Bronchial epithelial cell (primary cell): Measurements from ENCODE around the gene MAPKAPK3. TPM values are rescaled to one million over a fixed set of nuclear protein-coding genes. Genes with fewer than 3 reads are reported as not detected.

Experiments
- DNase-seq: peaks from one replicate; pipeline ENCODE4 v3.0.0-alpha.2; 2010; ENCODE audit warnings: low read depth
- FAIRE-seq: peaks from 2 replicates; lab custom pipeline; 2011; peaks lifted over from hg19 to GRCh38; lab: Jason Lieb, UNC
- H3K27me3 ChIP-seq: 2 replicates; pipeline ENCODE4 v1.5.1; 2011; ENCODE audit warnings: low read length; ENCODE audit not compliant: control insufficient read depth, insufficient read depth
- H3K36me3 ChIP-seq: 2 replicates; pipeline ENCODE4 v1.5.1; 2011; ENCODE audit warnings: low read length; ENCODE audit not compliant: control insufficient read depth, insufficient read depth
- H3K4me3 ChIP-seq: 2 replicates; pipeline ENCODE4 v1.5.1; 2011; ENCODE audit warnings: mild to moderate bottlenecking, low read depth, low read length, control low read depth
- total RNA-seq: library from RNA; depleted of rRNA; stranded (reverse); fragments of >200 nt; gene quantifications from 2 replicates; pipeline ENCODE4 v1.2.1, GENCODE V29; 2014
- TF ChIP-seq, protein P1 (sequence below): IDR thresholded peaks from 2 replicates; pipeline ENCODE4 v1.5.1; 2011; ENCODE audit warnings: mild to moderate bottlenecking, moderate library complexity, low read length, control low read depth, inconsistent platforms; ENCODE audit not compliant: insufficient read depth, severe bottlenecking

The MAPKAPK3 gene
- total RNA-seq, 1 donor from 2014 or later, result 47.1 TPM

DNA sequence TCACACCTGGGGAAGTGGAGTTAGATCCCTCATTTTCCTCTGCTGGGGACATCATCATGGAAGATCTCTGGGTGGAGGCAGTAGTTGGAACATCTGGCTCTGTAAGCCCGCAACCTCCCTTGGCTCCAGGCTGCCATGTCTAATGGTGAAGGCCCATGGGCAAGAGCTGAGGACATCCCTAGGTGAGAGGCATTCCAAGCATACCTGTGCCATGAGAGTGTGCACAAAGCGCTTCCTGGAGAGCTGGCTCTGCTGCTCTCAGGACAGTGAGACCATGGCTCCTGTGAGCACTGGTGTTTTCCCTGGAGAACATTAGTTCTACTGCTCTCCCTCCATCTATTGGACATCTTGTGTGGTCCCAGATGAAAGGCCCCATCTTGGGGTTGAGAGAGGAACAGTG lies 7.7 kb downstream of the MAPKAPK3 start:
- FAIRE-seq (peak; percentile 96), DNase-seq (peak; percentile 78)
- Histone ChIP-seq H3K4me3 (no peak overlapping the region), H3K27me3 (no peaks in the 10 kb centered on the region), H3K36me3 (no peaks in the 10 kb centered on the region)
- TF ChIP-seq, protein P1, sequence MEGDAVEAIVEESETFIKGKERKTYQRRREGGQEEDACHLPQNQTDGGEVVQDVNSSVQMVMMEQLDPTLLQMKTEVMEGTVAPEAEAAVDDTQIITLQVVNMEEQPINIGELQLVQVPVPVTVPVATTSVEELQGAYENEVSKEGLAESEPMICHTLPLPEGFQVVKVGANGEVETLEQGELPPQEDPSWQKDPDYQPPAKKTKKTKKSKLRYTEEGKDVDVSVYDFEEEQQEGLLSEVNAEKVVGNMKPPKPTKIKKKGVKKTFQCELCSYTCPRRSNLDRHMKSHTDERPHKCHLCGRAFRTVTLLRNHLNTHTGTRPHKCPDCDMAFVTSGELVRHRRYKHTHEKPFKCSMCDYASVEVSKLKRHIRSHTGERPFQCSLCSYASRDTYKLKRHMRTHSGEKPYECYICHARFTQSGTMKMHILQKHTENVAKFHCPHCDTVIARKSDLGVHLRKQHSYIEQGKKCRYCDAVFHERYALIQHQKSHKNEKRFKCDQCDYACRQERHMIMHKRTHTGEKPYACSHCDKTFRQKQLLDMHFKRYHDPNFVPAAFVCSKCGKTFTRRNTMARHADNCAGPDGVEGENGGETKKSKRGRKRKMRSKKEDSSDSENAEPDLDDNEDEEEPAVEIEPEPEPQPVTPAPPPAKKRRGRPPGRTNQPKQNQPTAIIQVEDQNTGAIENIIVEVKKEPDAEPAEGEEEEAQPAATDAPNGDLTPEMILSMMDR, result no peak

DNA sequence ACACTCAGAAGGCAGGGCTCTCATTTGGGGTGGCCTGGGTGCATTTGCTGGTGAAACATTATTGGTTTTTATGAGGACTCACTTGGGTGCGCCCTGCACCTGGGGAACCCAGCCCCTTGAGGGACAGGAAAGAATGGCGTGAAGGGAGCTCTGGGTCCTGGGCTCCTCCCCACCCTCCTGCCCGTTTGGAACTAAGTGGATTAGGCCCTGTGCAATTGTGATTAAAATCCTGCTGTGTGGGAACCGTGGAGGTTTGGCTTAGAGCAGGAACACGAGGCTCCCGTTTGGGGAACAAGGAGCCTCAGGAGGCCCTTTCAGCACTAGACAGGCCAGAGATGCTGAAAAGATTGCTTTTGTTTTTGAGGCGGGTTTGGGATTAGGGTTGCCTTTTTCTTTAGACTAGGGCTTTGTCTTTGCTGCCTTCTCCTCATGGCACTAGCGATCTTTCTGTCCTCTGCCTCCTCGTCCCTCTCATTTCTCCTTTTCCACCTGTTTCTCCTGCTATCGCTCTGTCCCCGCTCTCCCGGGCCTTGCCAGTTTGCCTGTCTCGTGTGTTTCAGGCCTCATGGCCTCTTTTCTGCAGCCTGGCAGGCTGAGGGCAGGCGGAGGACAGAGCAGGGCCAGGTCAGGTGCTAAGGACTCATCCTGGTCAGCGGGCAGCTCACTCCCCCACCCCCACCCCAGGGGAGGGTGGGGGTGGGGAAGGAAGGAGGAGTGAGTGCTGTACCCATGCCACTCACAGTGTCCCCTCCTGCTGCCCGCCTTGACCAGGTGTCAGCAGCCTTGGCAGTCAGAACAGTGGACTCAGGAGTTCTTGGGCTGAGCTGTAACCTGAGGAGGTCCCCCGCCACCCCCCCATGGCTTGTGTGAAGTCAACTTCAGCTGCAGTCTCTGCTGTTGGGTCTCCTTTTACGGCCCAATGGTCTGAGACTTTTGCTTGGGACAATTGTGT lies 8.6 kb downstream of the MAPKAPK3 start:
- no peak for DNase-seq
- H3K36me3 ChIP-seq, result no peaks in the 10 kb centered on the region
- no peak overlapping the region for H3K4me3 ChIP-seq
- H3K27me3 ChIP-seq, result no peaks in the 10 kb centered on the region
- FAIRE-seq, result peak; percentile 28
- TF ChIP-seq, protein P1, result no peak

DNA sequence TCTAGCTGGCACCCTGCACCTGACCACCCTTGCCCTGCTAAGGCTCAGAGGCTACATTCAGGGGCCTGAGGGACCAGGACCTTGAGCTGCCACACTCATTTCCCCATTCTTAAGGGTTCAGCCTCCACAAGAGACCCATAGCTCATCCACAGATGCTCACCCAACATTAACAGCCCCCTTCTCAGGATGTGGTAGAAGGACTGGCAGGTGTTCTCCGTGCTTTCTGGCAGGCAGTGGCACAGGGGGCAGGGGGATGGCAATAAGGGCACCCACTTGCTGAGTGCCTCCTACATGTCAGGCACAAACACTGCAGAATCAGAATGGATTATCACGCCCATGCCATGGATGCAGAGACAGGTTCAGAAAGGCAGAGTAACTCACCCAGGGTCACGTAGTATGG lies 9.4 kb downstream of the MAPKAPK3 start:
- H3K4me3 ChIP-seq, result no peak overlapping the region
- TF ChIP-seq, protein P1, result no peak
- FAIRE-seq (no peak), DNase-seq (no peak)
- no peaks in the 10 kb centered on the region for H3K27me3 ChIP-seq
- peaks cover 1% of the 10 kb centered on the region for H3K36me3 ChIP-seq

DNA sequence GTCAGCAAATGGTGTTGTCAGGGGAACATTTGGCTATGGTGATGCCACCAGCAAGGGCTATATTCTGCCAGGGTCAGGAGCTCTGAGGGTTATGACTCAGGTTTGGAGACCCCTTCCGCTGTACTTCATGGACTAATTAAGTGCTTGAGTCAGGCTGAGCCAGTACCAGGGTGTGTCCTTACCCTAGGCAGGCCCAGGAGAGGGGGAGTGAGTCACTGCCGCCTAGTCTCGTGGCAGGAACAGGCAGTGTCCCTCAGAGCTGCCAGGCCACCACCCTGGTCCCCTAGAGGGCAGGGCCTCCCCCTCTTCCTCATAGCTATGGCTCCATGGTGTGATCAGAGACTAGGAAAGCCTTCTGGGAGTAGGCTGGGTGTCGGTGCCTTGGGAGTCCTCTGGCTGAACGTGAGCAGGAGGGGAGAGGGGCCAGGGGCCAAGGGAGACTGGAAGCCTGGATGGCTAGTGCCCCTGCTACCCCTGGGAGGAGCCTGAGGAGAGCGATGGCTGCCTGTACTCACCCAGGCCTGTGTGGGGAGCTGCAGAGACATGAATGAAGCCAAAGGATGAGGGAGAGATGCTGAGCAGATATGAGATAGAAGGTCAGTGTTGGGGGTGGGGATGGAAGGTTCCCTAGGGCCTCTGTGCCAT lies 10.6 kb downstream of the MAPKAPK3 start:
- FAIRE-seq, result peak; percentile 47
- Histone ChIP-seq H3K36me3 (peaks cover 1% of the 10 kb centered on the region), H3K27me3 (no peaks in the 10 kb centered on the region), H3K4me3 (no peak overlapping the region)
- TF ChIP-seq, protein P1, result peak; percentile 38
- DNase-seq, result peak; percentile 89

DNA sequence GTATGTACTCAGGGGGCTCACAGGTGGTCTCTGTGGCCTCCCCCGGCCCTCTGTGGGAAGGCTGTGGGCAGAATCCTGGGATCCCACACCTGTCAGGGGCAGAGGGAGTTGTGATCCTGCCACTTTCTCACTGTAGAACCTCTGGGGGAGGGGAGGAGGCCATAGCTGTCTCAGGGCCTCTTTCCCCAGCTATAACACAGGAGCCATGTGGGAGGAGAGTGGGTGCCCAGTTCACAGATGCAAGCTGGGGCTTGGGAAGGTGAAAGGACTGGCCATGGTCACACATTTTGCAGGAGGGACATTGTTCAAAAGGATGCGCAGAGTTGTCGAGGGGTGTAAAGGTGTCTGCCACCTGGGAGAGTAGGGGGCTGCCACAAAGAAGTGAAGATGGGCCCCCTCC lies 11.7 kb downstream of the MAPKAPK3 start:
- Histone ChIP-seq H3K27me3 (no peaks in the 10 kb centered on the region), H3K4me3 (no peak overlapping the region), H3K36me3 (peaks cover 1% of the 10 kb centered on the region)
- DNase-seq (no peak), FAIRE-seq (no peak)
- TF ChIP-seq, protein P1, result no peak
